Frontal cortex (tissue), 4 donors: ENCODE results near the gene USO1. TPM values are rescaled to one million over a fixed set of nuclear protein-coding genes. Genes with fewer than 3 reads are reported as not detected.
"Not testable (repeated sequence)": the region's sequence is repeated elsewhere in the genome, so short reads cannot be mapped to it uniquely, and the experiment has no call there.

ENCODE experiments used
- DNase-seq, 2 donors: peaks; one replicate each; pipeline ENCODE4 v3.0.0; 2012; ENCODE audit warnings: low spot score in 2 of 2
- FAIRE-seq: peaks from 2 replicates; lab custom pipeline; 2012; peaks lifted over from hg19 to GRCh38; lab: Jason Lieb, UNC
- total RNA-seq: library from RNA; depleted of rRNA; stranded (reverse); fragments of >200 nt; gene quantifications from one replicate; pipeline ENCODE4 v1.2.3, GENCODE V29; 2014
- donor health status: control.
- donor health status: control.
- donor health status: control.

USO1 gene
- total RNA-seq, 1 donor from 2014 or later = 48.9 TPM

- FAIRE-seq = no peak
- DNase-seq = no peak
Measured at GRCh38 chr4:75745161-75745560, 20.8 kb downstream of the USO1 start.

GRCh38 chr4:75745721-75746199, 21.4 kb downstream of the USO1 start:
- DNase-seq (no peak), FAIRE-seq (no peak)

- DNase-seq (no peak), FAIRE-seq (no peak)
Measured at GRCh38 chr4:75752637-75753036, 28.3 kb downstream of the USO1 start.

GRCh38 chr4:75769036-75769435, 44.7 kb downstream of the USO1 start:
- FAIRE-seq = no peak
- DNase-seq = no peak

GRCh38 chr4:75771607-75772006, 47.2 kb downstream of the USO1 start:
- DNase-seq = no peak
- FAIRE-seq = no peak

- DNase-seq = no peak
- FAIRE-seq = no peak
Measured at GRCh38 chr4:75777589-75777988, 53.2 kb downstream of the USO1 start.

GRCh38 chr4:75779105-75779757, 54.9 kb downstream of the USO1 start:
- no peak for DNase-seq
- FAIRE-seq = no peak

- no peak for FAIRE-seq
- no peak for DNase-seq
Measured at GRCh38 chr4:75781305-75781704, 56.9 kb downstream of the USO1 start.

- no peak for FAIRE-seq
- no peak for DNase-seq
Measured at GRCh38 chr4:75786526-75786925, 62.1 kb downstream of the USO1 start.

- FAIRE-seq = no peak
- DNase-seq = no peak
Measured at GRCh38 chr4:75786938-75787337, 62.6 kb downstream of the USO1 start.

GRCh38 chr4:75790024-75790423, 65.6 kb downstream of the USO1 start:
- FAIRE-seq = no peak
- DNase-seq = no peak

- DNase-seq = no peak
- FAIRE-seq = no peak
Measured at GRCh38 chr4:75800972-75801371, 76.6 kb downstream of the USO1 start.

GRCh38 chr4:75806035-75806434, 81.7 kb downstream of the USO1 start:
- DNase-seq, FAIRE-seq: not testable (repeated sequence)

GRCh38 chr4:75817901-75818300, 93.5 kb downstream of the USO1 start:
- FAIRE-seq = no peak

GRCh38 chr4:75819121-75819520, 94.7 kb downstream of the USO1 start:
- no peak for FAIRE-seq
- DNase-seq = no peak

More at GRCh38 chr4:75817901-75818300, 93.5 kb downstream of the USO1 start:
- DNase-seq = no peak

GRCh38 chr4:75820197-75820596, 95.8 kb downstream of the USO1 start:
- no peak for FAIRE-seq
- DNase-seq = no peak

- FAIRE-seq (no peak), DNase-seq (no peak)
Measured at GRCh38 chr4:75820676-75821075, 96.3 kb downstream of the USO1 start.

- FAIRE-seq (no peak), DNase-seq (no peak)
Measured at GRCh38 chr4:75821216-75821615, 96.8 kb downstream of the USO1 start.

- no peak for FAIRE-seq
Measured at GRCh38 chr4:75821966-75822365, 97.6 kb downstream of the USO1 start.

GRCh38 chr4:75822416-75822815, 98.0 kb downstream of the USO1 start:
- no peak for FAIRE-seq
- no peak for DNase-seq

More at GRCh38 chr4:75821966-75822365, 97.6 kb downstream of the USO1 start:
- DNase-seq = no peak

- FAIRE-seq = no peak
Measured at GRCh38 chr4:75823812-75824211, 99.4 kb downstream of the USO1 start.

GRCh38 chr4:75830906-75831305, 106.5 kb downstream of the USO1 start:
- FAIRE-seq (no peak), DNase-seq (no peak)

More at GRCh38 chr4:75823812-75824211, 99.4 kb downstream of the USO1 start:
- DNase-seq = no peak
